HG02623 (cell line): ENCODE data around the gene HTR3C.

ENCODE experiments used
- ATAC-seq: cut with Tn5 transposase; IDR thresholded peaks from one replicate; pipeline ENCODE4 v1.9.1; 2021; ENCODE audit warnings: moderate library complexity; ENCODE audit not compliant: unreplicated experiment

HTR3C gene

DNA sequence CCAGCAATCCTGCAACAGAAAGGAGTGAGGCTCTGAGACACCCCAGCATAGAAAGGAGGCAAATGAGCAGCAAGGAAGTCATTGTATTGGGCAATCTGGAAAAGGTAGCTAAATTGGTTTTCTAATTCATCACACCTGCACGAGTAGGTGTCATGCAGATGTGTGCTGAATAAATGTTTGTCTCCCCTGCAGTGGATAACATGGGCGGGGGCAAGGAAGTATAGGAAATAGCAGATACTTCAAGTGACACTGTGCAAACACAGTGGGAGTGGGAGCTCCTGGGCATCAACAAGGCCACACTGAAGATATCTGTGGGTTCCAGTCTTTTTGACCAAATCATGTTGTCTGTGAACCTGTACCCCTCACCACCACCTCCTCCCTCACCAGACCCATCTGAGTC is 29.6 kb downstream of the HTR3C start:
- no peak for ATAC-seq

DNA sequence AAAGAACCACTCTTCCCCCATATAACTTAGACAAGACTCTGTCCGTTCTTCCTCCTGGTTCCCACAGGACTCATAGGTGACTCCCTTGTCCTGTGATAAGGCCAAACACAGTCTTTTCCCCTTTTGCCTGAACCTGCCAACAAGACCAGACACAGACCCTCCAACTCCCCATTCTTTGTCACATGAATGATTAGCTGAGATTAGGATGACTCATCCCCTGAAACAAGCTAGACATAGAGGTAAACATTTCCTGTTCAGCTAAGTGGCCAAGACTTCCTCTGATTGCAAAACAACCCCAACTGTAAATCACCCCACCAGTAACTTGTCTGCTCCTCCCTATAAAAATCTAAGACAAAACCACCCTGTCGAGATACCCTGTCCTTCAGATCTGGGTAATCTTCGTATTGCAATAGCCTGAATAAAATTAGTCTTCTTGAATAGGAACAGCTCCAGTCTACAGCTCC is 32.6 kb downstream of the HTR3C start:
- no peak for ATAC-seq

DNA sequence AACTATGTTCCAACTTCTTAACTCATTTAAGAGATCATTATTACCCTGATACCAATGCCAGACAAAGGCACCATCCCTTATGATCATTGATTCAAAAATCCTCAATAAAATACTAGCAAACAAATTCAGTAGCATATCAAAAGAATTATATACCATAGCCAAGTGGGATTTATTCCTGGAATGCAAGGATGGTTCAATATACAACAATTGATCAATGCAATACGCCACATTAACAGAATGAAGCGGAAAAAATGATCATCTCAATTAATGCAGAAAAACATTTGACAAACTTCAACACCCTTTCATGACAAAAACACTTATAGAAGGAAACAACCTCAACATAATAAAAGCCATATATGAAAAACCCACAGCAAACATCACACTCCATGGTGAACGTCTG is 39.4 kb downstream of the HTR3C start:
- ATAC-seq: no peak

DNA sequence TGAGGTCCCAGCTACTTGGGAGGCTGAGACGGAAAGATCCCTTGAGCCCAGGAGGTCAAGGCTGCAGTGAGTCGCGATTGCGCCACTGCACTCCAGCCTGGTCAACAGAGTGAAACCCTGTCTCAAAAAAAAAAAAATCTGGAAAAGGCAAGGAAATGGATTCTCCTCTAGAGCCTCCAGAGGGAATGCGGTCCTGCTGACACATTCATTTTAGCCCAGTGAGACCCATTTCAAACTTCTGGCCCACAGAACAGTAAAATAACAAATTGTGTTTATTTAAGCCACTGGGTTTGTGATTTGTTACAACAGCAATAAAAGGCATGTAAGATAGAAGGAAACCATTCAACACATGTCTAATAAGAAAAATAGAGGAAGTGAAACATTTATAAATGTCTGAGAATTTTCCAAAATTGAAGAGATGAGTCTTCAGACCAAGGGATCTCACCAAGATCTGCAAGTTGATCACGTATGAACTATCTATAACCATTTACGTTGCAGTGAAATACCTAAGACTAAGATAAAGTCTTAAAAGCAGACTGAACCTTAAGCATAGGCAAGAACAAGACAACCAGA is 44.0 kb downstream of the HTR3C start, which contains the start of gene HTR3E:
Gene HTR3E, plus strand, starts transcription at position 254 of the 573 bp plus-strand sequence. CDS start 466 bp downstream, outside the sequence.
- ATAC-seq: no peak

- ATAC-seq: no peak
Measured at GRCh38 chr3:184097556-184097955, 44.7 kb downstream of the HTR3C start.

GRCh38 chr3:184099806-184100686 is 47.2 kb downstream of the HTR3C start:
- no peak for ATAC-seq
